ENCODE data around the gene CCDC24.

Gene CCDC24

DNA sequence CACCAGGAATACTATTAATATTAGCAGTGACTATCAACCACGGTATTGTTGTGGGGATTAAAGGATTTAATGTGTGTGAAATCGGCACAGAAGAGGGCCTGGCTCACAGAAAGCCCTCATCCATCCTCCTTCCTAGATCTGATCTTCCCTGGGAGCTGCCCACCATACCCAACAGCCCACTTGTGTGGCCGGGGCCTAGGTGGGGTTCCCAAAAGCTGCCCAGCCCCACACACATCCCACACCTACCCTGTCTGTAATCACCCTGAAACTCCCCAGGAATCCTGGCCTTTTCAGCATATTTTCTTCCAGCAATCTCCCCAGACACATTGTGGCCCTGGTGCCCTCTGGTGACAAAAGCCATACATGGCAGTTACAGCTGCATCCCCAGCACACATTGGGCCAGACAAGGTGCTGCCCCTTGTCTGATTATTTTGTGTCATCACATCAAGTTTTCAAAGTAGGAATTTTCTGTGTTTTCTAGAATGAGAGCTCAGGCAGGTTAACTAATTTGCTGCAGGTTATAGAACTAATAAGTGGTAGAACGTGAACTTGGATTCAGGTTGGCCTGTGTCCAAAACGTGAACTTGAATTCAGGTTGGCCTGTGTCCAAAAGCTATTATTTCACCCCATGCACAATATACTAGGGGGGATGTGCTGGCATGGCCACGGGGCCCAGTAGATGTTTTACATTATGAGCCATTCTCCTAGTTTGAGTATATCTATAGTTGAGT, 45.2 kb downstream of the CCDC24 start:
- peak; percentile 88 for FAIRE-seq
- no peak for DNase-seq (ENCODE audit: insufficient read length, low spot score)

DNA sequence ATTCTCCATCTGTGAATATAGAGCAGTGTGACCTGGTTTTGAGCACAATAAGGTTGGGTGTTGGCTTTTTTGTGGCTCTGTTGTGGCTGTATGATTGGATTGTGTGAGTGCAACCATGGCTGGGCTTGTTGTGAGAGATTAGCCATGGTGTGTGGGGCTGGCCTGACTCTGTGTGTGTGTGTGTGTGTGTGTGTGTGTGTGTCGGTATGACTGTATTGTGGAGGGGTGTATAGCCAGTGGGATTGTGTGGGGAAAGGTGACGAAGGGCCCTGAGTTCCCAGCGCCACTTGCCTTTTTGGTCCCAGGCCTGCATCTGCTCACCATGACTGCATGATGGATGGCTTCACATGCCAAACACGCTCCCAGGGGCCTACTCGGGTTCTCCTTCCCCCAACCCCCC, 45.8 kb downstream of the CCDC24 start:
- no peak for FAIRE-seq

DNA sequence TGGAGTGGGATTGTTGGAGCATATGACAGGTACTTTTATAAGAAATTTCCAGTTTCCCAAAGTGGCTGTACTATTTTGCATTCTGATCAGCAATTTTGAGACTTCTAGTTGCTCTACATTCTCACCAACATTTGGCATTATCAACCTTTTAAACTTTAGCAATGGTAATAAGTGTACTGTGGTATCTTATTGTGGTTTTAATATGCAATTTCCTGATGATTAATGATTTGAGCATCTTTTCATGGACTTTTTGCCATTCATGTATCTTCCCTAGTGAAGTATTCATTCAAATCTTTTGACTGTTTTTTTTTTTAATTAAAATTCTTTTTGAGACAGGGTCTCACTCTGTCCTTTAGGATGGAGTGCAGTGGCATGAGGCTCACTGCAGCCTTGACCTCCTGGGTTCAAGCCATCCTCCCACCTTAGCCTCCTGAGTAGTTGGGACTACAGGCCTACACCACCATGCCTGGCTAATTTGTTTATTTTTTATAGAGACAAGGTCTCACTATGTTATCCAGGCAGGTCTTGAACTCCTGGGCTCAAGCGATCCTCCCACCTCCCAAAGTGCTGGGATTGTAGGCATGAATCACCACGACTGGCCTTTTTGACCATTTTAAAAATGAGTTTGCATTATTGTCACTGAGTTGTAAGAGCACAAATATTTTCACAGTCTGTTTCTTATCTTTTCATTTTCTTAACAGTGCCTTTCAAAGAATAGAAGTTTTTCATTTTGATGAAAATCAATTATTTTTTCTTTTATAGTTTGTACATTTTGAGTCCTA, 47.7 kb downstream of the CCDC24 start:
- DNase-seq (ENCODE audit: insufficient read length, low spot score) (no peak), FAIRE-seq (no peak)

More for the DNA sequence above, 45.8 kb downstream of the CCDC24 start:
- no peak for DNase-seq (ENCODE audit: insufficient read length, low spot score)

DNA sequence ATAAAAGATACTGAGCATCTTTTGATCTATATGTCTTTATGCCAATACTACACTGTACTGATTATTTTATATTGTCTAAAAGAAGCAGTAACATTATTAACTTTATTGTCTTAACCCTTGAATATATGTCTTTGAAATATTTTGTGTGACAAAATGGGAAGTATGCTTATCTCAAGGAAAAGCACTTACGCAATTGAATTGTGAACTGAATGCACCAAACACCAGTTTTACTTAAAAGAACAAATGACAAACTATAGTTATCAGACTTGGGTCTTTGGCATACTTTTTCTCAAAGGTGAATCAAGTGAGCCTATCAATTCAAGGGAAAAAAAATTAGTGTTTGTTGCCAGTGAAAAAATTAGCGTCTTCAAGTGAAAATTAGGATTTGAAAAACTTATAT, 49.0 kb downstream of the CCDC24 start:
- no peak for FAIRE-seq
- no peak for DNase-seq (ENCODE audit: insufficient read length, low spot score)

DNA sequence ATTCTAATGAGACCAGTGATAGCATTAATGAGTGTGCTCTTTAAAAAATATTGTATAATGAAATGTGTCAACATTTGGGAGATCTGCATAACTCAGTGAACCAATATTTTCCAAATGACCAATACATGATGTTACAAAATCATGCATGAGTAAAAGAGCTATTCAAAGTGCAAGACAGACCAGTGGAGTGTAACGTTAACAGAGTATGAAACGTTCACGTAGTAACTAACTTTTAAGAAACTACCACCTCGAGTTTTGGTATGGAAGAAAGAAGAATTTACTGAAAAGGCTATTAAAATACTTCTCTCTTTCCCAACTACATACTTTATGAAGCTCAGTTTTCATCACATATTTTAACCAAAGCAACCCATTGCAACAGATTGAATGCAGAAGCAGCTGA, 49.4 kb downstream of the CCDC24 start:
- FAIRE-seq: no peak

DNA sequence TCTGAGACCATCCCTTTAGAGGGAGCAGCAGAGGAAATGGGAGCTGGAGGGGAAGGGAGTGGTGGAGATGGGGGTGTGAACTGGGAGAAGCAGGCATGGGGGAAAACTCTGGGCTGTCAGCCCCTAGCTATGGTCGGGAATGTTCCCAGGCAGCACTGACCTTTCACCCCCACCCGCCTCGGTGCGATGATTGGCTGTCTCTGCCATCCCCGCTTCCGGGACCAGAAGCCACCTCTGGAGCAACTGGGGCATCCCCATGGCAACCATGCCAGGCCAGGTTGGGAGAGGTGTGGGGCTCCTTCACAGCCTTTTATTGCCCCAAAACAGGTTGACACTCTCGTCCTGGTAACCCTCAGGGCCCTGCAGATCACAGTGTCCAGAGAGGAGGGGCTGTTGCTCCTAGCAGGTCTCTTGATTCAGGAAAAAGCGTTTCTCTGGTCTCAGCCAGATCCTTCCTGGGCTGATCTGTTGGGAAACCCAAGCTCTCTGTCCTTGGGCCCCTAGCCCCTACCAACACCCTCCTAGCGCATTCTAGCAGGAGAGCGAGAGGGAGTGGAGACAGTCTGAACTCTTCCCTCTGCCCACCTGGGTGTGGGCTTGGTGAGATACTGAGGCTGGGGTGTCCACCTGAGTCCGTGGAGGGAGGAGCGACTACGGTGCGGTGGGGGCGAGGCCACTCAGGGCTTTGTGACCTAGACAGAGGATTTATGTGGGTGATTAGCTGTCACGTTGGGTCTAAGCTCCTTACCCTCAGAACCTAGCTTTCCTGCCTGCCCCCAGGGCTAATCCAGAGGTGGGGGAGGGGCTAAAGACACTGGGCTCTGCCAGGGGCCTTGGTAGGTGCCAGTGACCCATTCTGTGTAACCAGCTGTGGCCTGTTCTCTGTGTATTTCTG, 52.0 kb downstream of the CCDC24 start:
- DNase-seq (ENCODE audit: insufficient read length, low spot score) (no peak), FAIRE-seq (no peak)

More for the DNA sequence above, 49.4 kb downstream of the CCDC24 start:
- DNase-seq (ENCODE audit: insufficient read length, low spot score): no peak

DNA sequence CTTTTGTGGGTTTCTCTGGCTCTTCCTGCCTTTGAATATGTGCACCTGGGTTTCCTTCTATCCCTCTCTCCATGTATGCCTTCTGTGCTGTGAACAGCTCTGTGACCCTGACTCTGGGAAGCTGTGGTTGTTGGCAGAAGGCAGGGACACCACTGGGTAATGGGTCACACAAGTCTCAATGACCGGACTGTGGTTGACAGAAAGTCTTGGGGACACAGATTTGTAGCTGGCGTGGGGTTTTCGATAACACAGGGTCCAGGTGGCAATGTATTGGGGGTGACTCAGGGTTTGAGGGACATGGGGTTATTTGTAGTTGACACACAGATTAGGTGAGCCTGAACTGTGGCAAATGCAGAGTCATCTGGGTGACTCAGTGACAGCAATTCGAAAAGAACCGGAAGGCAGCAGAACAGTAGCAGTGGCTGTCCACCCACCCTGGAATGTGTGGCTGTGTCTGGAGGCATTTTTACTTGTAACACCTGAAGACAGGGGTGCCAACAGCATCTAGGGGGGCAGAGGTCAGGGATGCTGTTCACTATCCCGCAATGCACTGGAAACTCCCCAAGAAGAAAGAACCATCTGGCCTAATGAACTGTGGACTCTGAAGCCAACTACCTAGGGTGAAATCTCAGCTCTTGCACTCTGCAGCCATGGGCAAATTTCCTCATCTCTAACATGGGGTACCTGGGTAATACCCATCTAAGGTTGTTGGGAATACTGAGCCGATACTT, 52.8 kb downstream of the CCDC24 start:
- DNase-seq (ENCODE audit: insufficient read length, low spot score) (no peak), FAIRE-seq (no peak)

DNA sequence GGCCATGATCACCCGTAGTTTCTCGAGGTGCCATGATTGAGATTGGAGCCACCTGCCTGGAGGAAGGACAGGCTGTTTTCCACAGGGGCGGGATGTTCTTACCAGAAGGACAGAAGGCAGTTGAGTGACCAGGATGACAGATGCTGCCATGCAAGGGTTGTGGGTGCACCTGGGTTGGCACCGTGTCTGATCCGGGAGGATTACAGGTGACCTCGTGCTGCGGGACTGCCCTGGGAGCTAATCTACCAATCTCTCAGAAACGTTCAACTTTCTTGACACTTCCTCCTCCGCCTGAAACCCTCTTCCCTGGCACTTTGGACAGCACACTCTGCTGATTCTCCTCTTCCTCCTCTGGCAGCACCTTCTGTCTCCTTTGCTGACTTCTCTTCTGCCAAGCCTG, 53.7 kb downstream of the CCDC24 start:
- DNase-seq (ENCODE audit: insufficient read length, low spot score) (no peak), FAIRE-seq (no peak)

Data from GM19239 (cell line).